NCI-H526 treated with DMSO at 0.1 percent for 48 hours (cell line): ENCODE data around the gene MEF2C.

Experiments used
- DNase-seq: peaks from one replicate; lab custom pipeline; 2025; lab: John Stamatoyannopoulos, UW

Gene MEF2C

GRCh38 chr5:88888291-88888690 is 5.3 kb upstream of the MEF2C start:
- no peak for DNase-seq

GRCh38 chr5:88887342-88887741 is 4.4 kb upstream of the MEF2C start:
- no peak for DNase-seq

GRCh38 chr5:88886746-88887341 is 3.9 kb upstream of the MEF2C start:
- no peak for DNase-seq

GRCh38 chr5:88886252-88886651 is 3.3 kb upstream of the MEF2C start:
- DNase-seq = no peak

GRCh38 chr5:88885002-88885401 is 2.0 kb upstream of the MEF2C start:
- no peak for DNase-seq

GRCh38 chr5:88884608-88884877 is 1.6 kb upstream of the MEF2C start:
- DNase-seq = no peak

GRCh38 chr5:88883836-88884607 is 1.0 kb upstream of the MEF2C start:
- DNase-seq = peak; percentile 70

GRCh38 chr5:88882276-88883038 is 527 bp downstream of the MEF2C start:
- peak; percentile 18 for DNase-seq

GRCh38 chr5:88881571-88881971 is 1.4 kb downstream of the MEF2C start:
- peak; percentile 9 for DNase-seq

- no peak for DNase-seq
Measured at GRCh38 chr5:88880201-88880600, 2.8 kb downstream of the MEF2C start.

- no peak for DNase-seq
Measured at GRCh38 chr5:88879724-88880123, 3.3 kb downstream of the MEF2C start.

GRCh38 chr5:88878976-88879375 is 4.0 kb downstream of the MEF2C start:
- no peak for DNase-seq

- no peak for DNase-seq
Measured at GRCh38 chr5:88877826-88878225, 5.2 kb downstream of the MEF2C start.

- no peak for DNase-seq
Measured at GRCh38 chr5:88876714-88877113, 6.3 kb downstream of the MEF2C start.

GRCh38 chr5:88875341-88876234 is 7.4 kb downstream of the MEF2C start:
- DNase-seq = peak; percentile 24

GRCh38 chr5:88873447-88873846 is 9.5 kb downstream of the MEF2C start:
- DNase-seq = no peak

- DNase-seq = no peak
Measured at GRCh38 chr5:88872971-88873370, 10.0 kb downstream of the MEF2C start.

- DNase-seq = no peak
Measured at GRCh38 chr5:88870285-88870684, 12.7 kb downstream of the MEF2C start.

GRCh38 chr5:88868468-88869068 is 14.4 kb downstream of the MEF2C start:
- DNase-seq = no peak

- DNase-seq = no peak
Measured at GRCh38 chr5:88867638-88868037, 15.3 kb downstream of the MEF2C start.

- DNase-seq = no peak
Measured at GRCh38 chr5:88863523-88863922, 19.5 kb downstream of the MEF2C start.
